Measurements from ENCODE around the gene PEX7.
"Not testable (repeated sequence)": the region's sequence is repeated elsewhere in the genome, so short reads cannot be mapped to it uniquely, and the experiment has no call there.

Gene PEX7

GRCh38 chr6:136895901-136896300 lies 73.5 kb downstream of the PEX7 start:
- DNase-seq (ENCODE audit: low read depth, low spot score): no peak

DNA sequence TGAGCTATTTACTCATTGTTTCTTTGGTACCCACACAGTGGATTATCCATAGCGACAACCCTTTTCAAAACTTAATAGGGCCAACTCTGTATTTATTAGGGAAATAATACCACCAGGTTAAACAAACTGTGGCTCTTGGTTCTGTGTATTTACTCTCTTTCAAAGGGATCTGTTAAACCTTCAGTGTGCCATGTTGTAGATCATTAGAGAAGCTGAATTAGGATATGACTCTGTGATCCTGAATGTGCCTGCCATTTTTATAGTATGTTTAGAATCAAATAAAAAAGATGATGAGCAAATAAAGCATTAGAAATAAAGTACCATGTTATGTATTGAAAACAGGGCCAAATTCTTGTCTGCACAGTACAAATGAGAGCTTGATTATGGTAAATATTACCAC lies 74.7 kb downstream of the PEX7 start:
- DNase-seq (ENCODE audit: low read depth, low spot score): no peak

DNA sequence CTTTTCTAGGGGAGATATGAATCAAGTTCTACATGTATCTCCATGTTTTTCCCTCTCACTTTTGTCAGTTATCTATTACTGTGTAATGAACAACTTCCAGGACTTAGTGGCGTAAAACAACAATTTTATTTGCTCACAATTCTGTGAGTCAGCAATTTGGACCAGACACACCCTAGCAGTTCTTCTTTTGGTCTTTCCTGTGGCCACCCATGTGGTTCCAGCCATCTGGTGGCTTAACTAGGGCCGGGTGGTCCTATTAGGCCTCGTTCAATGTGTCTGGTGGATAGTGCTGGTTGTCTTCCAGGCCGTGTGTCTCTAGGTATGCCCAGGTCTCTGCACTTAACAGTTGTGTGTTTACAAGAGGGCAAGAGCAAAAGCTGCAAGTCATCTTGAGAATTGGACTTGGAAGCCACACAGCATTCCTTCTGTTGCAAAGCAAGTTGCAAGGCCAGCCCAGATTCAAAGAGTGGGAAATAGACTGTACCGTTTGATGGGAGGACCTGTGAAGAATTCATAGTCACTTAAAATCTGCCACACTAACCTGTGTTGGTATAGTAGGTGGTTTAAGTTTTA lies 78.9 kb downstream of the PEX7 start:
- no peak for DNase-seq (ENCODE audit: low read depth, low spot score)

GRCh38 chr6:136904477-136904876 lies 82.1 kb downstream of the PEX7 start:
- DNase-seq (ENCODE audit: low read depth, low spot score): not testable (repeated sequence)

DNA sequence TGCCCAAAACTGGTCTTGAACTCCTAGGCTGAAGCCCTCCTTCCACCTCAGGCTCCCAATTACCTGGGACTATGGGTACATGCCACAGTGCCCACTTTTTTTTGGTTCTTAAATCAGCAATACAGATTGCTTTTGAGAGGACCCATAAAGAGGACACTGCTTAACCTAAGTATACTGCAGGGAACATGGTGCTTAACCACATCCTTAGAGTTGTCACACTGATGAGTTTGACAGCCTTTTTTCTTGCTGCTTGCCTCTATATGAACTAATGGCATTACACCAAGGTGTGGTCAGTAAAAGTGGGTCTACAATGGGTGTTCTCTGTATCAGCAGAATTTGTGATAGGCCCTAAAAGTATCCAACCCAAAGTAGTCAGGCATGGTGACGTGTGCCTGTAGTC lies 92.6 kb downstream of the PEX7 start:
- no peak for DNase-seq (ENCODE audit: low read depth, low spot score)

DNA sequence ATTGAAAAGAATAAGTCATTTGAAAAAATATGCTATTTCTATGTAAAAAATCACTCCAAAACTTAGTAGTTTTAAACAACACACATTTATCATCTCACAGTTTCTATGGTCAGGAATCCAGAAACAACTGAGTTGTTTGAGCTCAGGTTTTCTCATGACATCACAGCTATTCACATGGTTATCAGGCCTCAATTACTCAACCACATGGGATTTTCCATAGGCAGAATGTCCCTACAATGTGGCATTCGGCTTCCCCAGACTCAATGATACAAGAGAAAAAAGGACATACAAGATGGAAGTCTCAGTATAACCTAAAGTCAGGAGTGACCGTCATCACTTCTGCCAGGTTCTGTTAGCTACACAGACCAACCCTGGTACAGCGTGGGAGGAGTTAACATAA lies 96.3 kb downstream of the PEX7 start:
- DNase-seq (ENCODE audit: low read depth, low spot score): no peak

DNA sequence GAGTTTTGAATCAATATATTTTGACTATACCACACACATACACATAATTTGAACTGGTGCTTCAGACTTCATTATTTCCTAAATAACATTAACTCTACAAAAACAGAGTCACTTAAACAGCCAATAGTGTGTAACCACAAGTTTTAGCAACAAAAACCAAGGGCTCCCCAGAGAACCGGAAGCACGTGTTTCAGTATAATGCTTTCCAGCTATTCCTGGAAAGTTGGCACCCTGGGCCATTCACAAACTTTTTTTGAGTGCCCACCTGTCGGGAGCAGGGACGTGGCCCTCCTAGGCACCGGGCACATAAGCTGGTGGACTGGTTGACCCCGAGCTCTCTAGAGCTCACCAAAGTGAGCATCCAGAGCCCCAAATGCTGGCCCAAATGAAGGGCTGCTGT lies 97.8 kb downstream of the PEX7 start:
- DNase-seq (ENCODE audit: low read depth, low spot score): no peak

DNA sequence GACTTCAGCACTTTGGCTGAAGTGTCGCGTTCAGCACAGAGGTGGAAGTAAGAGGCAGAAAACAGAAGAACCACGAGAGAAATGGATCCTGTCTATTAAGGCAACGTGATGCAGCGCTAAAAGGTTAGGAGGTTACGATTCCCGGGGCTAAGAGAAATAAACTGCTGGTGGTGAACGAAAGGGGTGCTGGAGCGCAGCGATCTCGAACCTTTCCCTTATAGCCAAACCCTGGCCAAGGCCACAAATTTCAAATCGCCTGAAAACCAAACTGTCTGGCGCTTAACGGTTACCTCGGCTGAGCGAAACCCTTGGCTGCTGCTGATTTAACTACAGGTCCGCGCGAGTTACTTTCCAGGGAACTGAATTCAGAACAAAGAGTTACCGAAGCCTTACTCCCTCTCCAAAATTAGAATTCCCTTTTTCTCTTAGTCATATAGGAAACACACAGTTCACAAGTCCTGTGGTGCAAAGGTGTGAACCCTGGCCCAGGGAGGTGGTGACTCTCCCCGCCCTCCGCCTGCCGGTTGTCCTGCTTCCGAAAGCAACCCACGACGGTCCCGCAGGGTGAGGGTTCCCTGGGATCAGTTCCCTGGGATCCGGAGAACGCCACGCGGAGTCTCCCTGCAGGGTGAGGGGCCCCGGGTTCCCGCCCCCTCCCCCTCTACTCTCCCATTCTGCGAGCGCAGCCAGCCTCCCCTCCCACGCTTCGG lies 98.4 kb downstream of the PEX7 start:
- DNase-seq (ENCODE audit: low read depth, low spot score): no peak

- no peak for DNase-seq (ENCODE audit: low read depth, low spot score)
These were observed 99.1 kb downstream of the PEX7 start for GRCh38 chr6:136921381-136921935.

DNA sequence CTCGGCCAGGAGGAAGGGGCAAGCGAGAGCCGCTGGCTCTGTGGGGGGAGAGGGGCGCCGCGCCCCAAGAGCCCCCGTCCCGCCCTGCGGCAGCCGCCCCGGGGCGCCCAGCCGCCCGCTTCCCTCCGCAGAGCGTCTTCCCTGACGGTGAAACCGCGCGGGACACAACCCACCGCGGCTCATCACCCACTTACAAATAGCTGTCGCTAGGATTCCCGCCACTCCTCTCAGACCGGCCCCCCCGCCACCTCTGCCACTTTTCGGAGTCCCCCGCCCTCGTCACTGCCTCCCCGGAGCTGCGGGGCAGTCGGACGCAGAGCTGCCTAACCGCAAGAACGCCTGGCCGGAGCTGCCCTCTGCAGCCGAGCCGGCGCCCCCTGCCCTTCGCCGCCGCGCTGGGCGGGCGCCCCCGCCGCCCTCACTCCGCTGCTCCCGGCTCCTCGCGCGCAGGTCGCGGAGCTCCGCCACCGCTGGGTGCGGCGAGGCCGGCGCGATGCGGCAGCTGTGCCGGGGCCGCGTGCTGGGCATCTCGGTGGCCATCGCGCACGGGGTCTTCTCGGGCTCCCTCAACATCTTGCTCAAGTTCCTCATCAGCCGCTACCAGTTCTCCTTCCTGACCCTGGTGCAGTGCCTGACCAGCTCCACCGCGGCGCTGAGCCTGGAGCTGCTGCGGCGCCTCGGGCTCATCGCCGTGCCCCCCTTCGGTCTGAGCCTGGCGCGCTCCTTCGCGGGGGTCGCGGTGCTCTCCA lies 99.7 kb downstream of the PEX7 start, which contains the start of gene SLC35D3:
Gene SLC35D3, plus strand, starts transcription at position 366 of the 749 bp plus-strand sequence. Its CDS starts 128 bp downstream, at position 494.
- no peak for DNase-seq (ENCODE audit: low read depth, low spot score)

DNA sequence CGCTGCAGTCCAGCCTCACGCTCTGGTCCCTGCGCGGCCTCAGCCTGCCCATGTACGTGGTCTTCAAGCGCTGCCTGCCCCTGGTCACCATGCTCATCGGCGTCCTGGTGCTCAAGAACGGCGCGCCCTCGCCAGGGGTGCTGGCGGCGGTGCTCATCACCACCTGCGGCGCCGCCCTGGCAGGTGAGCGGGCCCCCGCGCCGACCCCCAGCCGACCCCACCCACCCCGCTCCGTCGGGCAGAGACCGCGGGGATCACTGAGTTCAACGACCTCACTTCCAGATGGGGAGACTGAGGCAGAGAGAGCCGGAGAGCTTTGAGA lies 100.3 kb downstream of the PEX7 start:
- no peak for DNase-seq (ENCODE audit: low read depth, low spot score)

GRCh38 chr6:136923116-136923953 lies 100.9 kb downstream of the PEX7 start:
- no peak for DNase-seq (ENCODE audit: low read depth, low spot score)

GRCh38 chr6:136923954-136924673 lies 101.7 kb downstream of the PEX7 start:
- no peak for DNase-seq (ENCODE audit: low read depth, low spot score)

DNA sequence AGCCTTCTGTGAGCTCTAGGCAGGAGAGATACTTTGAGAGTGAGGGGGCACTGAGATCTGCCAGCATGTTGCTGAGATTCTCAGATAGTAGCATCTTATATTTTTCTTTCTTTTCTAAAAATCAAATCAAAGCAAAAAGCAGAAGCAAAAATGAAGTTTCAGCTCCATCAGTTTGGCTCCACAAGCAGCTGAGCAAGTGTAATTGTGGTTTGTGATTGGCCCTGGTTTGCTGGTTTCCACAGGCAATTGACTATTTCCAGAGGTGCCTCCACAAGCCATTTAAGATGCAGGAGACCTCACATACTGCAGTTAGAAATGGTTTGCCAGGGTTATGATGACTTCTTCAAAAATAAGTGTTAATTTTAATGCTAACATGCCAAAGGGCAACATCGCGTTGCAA lies 104.0 kb downstream of the PEX7 start:
- DNase-seq (ENCODE audit: low read depth, low spot score): no peak

DNA sequence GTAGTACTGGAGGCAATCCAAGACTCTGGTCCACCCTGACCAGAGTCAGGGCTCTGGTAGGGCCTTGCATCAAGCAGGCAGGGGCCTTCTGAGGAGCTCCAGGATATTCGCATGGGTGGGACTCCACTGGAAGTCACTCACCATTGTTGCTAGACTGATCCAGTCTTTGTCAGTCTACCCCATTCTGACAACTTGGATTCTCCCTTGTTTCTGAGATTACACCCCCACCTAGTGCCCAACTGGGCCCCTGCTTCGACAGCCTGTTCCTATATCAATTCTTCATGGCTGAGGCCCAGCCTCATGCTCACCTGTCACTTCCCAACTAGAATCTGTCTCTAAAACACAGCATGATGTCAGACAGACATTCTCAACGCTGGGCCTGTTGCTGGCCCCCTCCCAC lies 104.9 kb downstream of the PEX7 start:
- no peak for DNase-seq (ENCODE audit: low read depth, low spot score)

- no peak for DNase-seq (ENCODE audit: low read depth, low spot score)
These were observed 108.1 kb downstream of the PEX7 start for GRCh38 chr6:136930528-136930927.

- DNase-seq (ENCODE audit: low read depth, low spot score): no peak
These were observed 110.2 kb downstream of the PEX7 start for GRCh38 chr6:136932599-136932998.

DNA sequence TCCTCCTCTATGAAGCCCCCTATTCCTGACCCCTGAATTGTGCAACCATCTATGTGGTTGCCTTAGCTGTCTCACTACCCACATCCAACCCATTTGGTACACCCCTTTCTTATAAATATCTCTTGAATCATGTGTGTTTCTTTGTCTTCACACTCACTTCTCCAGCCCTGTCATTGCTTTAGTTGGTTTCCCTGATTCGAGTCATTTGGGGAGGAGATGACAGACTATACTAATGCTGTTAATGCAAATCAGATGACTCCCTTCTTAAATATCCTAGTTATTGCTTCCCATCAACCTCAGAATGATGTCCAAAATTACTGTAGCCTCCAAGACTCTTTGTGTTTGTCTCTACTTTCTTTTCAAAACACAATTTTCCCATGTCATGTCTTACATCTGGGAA lies 122.7 kb downstream of the PEX7 start:
- no peak for DNase-seq (ENCODE audit: low read depth, low spot score)

DNA sequence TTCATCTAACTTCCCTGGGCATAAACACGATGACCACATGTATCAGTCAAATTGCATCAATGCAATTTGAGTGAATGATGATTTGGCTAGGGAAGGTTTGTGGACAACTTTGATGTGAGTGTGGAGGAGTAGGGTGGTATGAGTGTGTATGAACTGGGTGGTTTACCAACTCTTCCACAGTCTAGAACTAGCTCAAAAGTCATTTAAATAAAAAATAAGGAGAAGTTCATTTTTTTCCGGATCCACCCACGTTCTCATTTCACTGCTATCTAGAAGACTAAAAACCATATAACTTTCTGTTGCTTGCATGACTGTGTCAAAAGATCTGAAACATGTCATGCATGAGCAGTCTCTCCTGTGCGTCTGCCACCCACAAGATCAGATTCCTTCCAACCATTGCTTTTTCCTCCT lies 123.3 kb downstream of the PEX7 start:
- DNase-seq (ENCODE audit: low read depth, low spot score): no peak

DNA sequence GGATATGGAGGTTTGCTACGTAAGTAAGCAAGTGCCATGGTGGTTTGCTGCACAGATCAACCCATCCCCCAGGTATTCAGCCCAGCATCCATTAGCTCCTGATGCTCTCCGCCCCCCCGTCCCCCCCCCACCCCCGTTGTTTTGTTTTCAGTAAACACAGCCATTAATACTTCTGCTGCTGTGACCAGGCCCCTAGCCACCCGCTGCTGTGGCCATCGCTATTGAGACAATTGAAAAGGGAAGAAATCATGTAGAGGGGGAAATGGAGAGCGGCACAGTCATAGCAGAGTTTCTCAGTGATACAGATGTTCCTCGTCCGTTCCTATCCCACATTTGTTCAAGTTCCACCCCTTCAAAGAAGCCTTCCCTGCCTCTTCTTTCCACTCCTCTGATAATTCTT lies 124.6 kb downstream of the PEX7 start:
- no peak for DNase-seq (ENCODE audit: low read depth, low spot score)

GRCh38 chr6:136949957-136950356 lies 127.6 kb downstream of the PEX7 start:
- not testable (repeated sequence) for DNase-seq (ENCODE audit: low read depth, low spot score)
